Adipose tissue (tissue), 3 donors: ENCODE data around the gene NOTUM. TPM values are rescaled to one million over a fixed set of nuclear protein-coding genes. Genes with fewer than 3 reads are reported as not detected.

Experiments used
- H3K27ac ChIP-seq: one replicate; pipeline ENCODE4 v1.5.1; 2013; ENCODE audit warnings: low read depth, low read length
- WGBS, 3 donors: extraction: QIAGEN DNeasy Blood & Tissue Kit; methylation state at CpG; one replicate each; pipeline ENCODE4 v1.1.7; 2013; 5-methylcytosine and 5-hydroxymethylcytosine counted together
- polyA plus RNA-seq, 3 donors: library from polyadenylated mRNA; stranded (reverse); fragments of 200-250 nt; gene quantifications; one replicate each; pipeline ENCODE4 v1.2.3, GENCODE V29; 2013
- donor health status: healthy with polysubstance abuse.
- donor health status: Bipolar disorder and iron deficiency.
- donor health status: healthy.

Gene NOTUM
- polyA plus RNA-seq, 3 donors: 0.03 to 0.67 (median 0.31) TPM

GRCh38 chr17:81951785-81952684 lies 9.0 kb downstream of the NOTUM start:
- WGBS, 3 donors: 47 to 55% (median 48%) methylated on average over 12 to 13 of the region's 13 CpGs

GRCh38 chr17:81950501-81950900 lies 10.5 kb downstream of the NOTUM start:
- WGBS, 3 donors: 83 to 89% (median 88%) methylated on average over 15 of the region's 15 CpGs
- H3K27ac ChIP-seq: no peak overlapping the region

More at GRCh38 chr17:81951785-81952684, 9.0 kb downstream of the NOTUM start:
- H3K27ac ChIP-seq: no peak overlapping the region

GRCh38 chr17:81948635-81949378 lies 12.2 kb downstream of the NOTUM start:
- 80 to 85% (median 84%) methylated on average over 17 of the region's 17 CpGs for WGBS, 3 donors
- H3K27ac ChIP-seq: no peak overlapping the region

- 89% methylated on average over 13 of the region's 13 CpGs for WGBS, 3 donors
- H3K27ac ChIP-seq: no peak within 1 kb of the TSS
Measured at GRCh38 chr17:81947189-81947588, 13.8 kb downstream of the NOTUM start, which contains the start of gene MYADML2. Gene MYADML2 (minus strand): TSS chr17:81947233. CDS start chr17:81941741, 5,492 bp downstream.

- H3K27ac ChIP-seq: no peak overlapping the region
- WGBS, 3 donors: 86 to 88% (median 87%) methylated on average over 9 of the region's 9 CpGs
Measured at GRCh38 chr17:81944858-81945257, 16.1 kb downstream of the NOTUM start.

GRCh38 chr17:81942167-81942553 lies 18.8 kb downstream of the NOTUM start:
- H3K27ac ChIP-seq: no peak overlapping the region
- 46 to 55% (median 48%) methylated on average over 10 to 12 of the region's 12 CpGs for WGBS, 3 donors

GRCh38 chr17:81941484-81942166 lies 19.4 kb downstream of the NOTUM start:
- no peak overlapping the region for H3K27ac ChIP-seq
- 44 to 49% (median 48%) methylated on average over 27 to 30 of the region's 30 CpGs for WGBS, 3 donors

GRCh38 chr17:81940538-81941483 lies 20.2 kb downstream of the NOTUM start:
- 85 to 92% (median 92%) methylated on average over 54 to 56 of the region's 56 CpGs for WGBS, 3 donors
- H3K27ac ChIP-seq: no peak overlapping the region

- WGBS, 3 donors: 58 to 78% (median 61%) methylated on average over 21 of the region's 21 CpGs
- H3K27ac ChIP-seq: no peak overlapping the region
Measured at GRCh38 chr17:81939881-81940385, 21.1 kb downstream of the NOTUM start.

- 61 to 77% (median 67%) methylated on average over 15 of the region's 15 CpGs for WGBS, 3 donors
- no peak overlapping the region for H3K27ac ChIP-seq
Measured at GRCh38 chr17:81939218-81939617, 21.8 kb downstream of the NOTUM start.

GRCh38 chr17:81935709-81936084 lies 25.3 kb downstream of the NOTUM start:
- no peak overlapping the region for H3K27ac ChIP-seq
- 69 to 93% (median 92%) methylated on average over 6 of the region's 6 CpGs for WGBS, 3 donors

GRCh38 chr17:81934850-81935708 lies 25.9 kb downstream of the NOTUM start:
- WGBS, 3 donors: 90 to 94% (median 93%) methylated on average over 38 of the region's 38 CpGs
- H3K27ac ChIP-seq: no peak overlapping the region

- H3K27ac ChIP-seq: no peak overlapping the region
- WGBS, 3 donors: 83 to 87% (median 85%) methylated on average over 23 of the region's 23 CpGs
Measured at GRCh38 chr17:81934098-81934757, 26.8 kb downstream of the NOTUM start.

- WGBS, 3 donors: 87 to 93% (median 89%) methylated on average over 14 of the region's 14 CpGs
- no peak overlapping the region for H3K27ac ChIP-seq
Measured at GRCh38 chr17:81933178-81933699, 27.7 kb downstream of the NOTUM start.

GRCh38 chr17:81932333-81932983 lies 28.5 kb downstream of the NOTUM start:
- no peak overlapping the region for H3K27ac ChIP-seq
- 79 to 91% (median 90%) methylated on average over 9 of the region's 9 CpGs for WGBS, 3 donors
